HG03521 (cell line): Measurements from ENCODE around the gene BYSL.

ENCODE experiments used
- ATAC-seq: cut with Tn5 transposase; IDR thresholded peaks from one replicate; pipeline ENCODE4 v1.9.1; 2021; ENCODE audit warnings: mild to moderate bottlenecking, moderate library complexity; ENCODE audit not compliant: unreplicated experiment

BYSL gene, protein sequence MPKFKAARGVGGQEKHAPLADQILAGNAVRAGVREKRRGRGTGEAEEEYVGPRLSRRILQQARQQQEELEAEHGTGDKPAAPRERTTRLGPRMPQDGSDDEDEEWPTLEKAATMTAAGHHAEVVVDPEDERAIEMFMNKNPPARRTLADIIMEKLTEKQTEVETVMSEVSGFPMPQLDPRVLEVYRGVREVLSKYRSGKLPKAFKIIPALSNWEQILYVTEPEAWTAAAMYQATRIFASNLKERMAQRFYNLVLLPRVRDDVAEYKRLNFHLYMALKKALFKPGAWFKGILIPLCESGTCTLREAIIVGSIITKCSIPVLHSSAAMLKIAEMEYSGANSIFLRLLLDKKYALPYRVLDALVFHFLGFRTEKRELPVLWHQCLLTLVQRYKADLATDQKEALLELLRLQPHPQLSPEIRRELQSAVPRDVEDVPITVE

DNA sequence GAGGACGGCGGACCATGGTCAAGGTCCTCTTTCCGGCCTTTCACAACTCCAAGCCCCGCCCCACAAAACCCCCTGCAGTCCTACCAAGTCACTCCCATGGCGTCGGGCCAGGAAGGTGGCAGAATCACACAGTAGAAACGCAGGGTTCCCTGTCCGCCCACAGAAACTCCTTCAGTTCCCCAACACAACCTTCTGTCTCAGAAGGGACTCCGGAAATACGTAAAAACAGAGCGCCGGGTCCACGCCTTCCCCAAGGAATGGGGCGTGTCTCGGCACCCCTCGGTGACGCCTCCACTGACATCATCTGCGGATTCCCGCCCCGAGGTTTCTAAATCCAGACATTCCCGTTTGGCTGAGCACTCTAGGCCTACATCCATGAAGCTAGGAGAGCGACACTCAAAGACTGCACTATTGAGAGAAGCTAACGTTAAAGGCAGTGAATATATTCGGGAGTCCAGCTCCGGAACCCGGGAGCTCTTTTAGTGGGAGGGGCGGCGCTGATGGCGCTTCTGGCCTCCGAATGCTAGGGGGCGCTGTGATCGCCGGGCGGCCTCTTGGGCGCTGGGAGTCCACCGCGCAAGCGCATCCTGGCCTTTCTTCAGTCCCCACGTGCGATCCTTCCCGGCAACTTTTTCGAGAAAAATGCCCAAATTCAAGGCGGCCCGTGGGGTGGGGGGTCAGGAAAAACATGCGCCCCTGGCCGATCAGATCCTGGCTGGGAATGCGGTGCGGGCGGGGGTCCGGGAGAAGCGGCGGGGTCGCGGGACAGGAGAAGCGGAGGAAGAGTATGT lies at the start of gene BYSL, which contains the start of gene MED20:
BYSL (plus strand) TSS at position 579 of the 791 bp plus-strand sequence; CDS start at position 643, 64 bp downstream.
MED20 (minus strand) TSS at position 219 of the 791 bp plus-strand sequence; CDS start at position 98, 121 bp downstream.
- peak; percentile 85 for ATAC-seq

DNA sequence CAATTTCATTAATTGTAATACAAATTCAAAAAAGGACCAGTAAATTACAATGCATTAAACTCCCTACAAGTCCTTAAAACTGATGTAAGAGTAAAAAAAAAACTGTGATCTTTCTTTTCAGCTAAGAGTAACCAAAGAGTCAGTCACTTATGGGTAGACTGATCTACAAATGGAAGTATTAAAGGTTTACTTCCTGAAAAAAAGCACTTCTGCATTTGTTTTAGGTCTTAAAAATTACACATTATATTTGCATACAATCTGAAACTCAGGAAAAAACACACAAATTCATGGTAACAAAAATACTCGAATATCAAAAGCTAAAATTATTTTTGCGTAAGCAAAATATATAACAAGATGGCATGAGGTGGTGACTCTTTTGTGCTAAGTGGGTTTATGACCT lies 49.6 kb upstream of the BYSL start:
- ATAC-seq, result no peak

DNA sequence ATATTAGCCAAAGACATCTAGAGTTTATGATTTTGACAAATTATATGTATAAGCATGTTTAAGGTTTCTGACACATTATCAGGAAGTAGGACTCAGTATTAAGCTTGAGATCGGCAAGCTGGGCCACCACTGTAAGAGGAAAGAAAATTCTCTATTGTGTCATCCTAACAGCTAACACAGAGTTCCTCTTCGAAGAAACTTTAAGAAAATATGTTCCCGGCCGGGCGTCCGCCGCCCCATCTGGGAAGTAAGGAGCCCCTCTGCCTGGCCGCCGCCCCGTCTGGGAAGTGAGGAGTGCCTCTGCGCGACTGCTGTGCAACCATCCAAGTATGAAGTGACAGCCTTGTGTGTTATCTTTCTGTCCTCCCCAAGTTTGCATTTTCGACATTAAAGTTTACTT lies 49.2 kb upstream of the BYSL start:
- no peak for ATAC-seq

DNA sequence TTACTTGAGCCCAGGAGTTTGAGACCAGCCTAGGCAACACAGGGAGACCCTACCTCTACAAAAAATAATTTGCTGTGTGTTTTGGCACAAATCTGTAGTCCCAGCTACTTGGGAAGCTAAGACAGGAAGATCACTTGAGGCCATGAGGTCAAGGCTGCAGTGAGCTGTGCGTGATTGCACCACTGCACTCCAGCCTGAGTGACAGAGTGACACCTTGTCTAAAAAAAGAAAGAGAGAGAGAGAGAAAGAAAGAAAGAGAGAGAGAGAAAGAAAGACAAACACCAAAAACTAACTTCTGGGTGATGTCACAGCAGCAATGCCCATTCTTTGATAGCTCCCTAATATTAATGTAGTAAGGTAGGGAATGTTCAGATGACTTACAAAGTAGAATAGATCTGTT lies 46.6 kb upstream of the BYSL start:
- no peak for ATAC-seq

DNA sequence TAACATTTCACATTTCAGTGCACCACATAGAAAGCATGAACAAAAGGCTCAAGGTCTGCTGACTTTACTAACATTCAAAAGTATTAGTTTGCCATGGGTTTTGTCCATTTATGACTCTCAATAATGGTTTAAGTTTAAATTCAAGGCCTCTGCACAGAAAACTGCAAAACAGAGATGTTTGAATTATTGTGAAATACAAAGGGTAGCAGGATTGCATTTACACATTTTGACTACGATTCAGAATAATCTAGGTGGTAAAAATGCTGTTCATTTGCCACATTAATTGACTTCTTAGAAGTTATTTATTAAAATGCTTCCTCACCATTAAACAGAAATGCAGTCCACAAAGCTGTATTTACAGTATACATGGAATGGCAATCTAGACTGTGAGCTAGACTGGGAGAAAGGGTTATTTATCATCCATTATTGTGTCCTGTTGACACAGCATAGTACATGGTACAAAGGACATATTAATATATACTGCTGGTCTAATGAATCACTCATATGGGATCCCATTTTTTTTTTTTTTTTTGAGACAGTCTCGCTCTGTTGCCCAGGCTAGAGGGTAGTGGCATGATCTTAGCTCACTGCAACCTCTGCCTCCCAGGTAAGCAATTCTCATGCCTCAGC lies 44.1 kb upstream of the BYSL start:
- no peak for ATAC-seq

DNA sequence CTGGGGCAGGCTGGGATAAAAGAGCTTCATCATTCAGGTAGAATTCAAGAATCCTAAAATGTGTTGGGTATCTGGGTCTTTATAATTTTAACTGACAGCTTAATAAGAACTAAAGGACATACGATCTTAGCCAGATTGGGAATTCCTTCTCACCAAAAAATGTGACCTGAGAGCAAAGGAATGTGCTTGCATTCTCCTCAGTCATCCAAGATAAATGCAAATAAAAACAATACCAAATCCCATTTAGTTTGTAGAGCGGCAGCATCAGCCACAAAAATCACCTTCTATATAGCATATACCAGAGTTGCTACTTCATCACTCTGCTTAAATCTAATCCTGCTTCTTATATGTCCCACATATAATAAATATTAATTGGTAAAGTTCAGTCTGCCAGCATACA lies 43.1 kb upstream of the BYSL start:
- no peak for ATAC-seq

DNA sequence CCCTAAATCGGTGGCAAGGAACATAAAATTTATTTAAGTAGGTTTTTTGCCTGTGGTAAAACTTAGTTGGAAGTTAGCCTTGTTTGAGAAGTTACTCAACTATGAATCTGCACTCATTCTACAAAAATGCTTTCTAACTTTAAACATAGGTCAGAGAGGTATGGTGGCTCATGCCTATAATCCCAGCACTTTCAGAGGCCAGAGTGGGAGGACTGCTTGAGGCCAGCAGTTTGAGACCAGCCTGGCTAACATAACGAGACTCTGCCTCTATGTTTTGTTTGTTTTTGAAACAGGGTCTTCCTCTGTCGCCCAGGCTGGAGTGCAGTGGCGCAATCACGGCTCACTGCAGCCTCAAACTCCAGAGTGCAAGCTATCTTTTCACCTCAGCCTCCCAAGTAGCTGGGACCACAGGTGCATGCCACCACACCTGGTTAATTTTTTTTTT lies 42.3 kb upstream of the BYSL start:
- no peak for ATAC-seq

DNA sequence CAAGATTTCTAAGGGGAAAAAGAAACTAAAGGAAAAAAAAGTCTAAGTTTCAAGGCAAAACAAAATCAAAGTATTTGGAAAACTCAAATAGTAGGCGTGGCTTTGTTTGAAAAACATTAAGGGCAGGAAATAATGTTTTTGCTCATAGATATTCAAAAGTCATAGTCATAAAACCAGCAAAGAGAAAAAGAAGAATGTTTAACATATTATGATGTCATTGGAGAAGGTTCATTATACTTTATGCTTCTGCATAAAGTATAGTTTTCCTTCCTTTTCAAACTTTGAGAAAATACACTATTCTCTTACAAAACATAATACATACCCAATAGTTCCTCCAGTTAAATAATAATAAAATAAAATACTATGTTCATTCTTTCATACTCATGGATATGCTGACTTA lies 39.8 kb upstream of the BYSL start:
- no peak for ATAC-seq

DNA sequence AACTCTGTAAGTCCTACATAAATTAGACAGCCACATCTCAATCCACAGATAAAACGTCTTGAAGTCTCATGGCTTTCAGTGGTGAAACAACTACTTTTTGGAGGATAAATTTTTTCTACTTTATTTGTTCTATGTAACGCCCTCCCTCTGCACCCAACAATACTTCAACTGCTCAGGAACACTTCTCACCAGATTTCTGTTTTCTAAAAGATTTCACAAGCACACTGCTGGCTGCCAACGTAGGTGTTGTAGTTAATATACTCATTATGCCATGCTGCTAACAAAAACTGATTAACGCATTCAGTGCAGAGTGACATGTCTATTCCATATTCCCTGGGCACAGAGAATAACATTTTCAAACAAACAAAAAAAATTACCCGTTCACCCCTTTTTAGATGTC lies 36.3 kb upstream of the BYSL start:
- no peak for ATAC-seq

DNA sequence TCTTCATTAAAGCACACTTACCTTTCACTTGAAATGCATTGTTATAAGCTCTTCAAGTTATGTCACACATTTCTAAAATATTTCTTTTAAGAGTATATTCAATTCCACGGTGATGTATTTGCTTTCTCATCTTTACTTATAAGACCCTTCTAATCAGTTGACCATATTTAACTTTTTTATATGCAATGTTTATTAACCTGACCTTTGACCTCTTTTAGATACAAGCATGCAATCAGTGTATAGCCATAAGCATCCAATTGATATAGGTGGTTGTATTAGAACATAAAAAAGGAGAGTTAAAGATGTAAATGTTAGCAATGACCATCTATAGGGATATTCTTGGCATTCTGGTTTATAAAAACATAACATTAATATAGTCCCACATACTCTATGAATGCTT lies 35.4 kb upstream of the BYSL start:
- no peak for ATAC-seq

DNA sequence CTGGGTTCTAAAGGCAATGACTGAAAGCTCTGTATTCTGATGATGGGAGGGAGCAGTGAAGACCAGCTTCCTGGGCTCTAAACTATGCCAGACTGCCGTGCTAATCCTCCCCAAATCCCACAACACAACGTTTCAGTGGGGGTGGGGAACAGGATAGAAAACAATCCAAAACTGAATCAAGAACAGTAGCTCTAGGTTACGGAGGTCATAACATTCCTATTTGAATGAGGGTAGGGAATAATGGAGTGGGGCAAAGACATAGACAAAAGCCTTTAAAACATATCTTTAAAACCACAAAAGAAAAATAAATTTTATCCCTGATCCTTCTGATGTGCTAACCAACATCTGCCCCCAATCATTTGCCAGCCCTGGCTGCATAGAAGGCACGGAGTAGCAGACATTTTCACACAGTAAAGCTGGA lies 34.0 kb upstream of the BYSL start:
- no peak for ATAC-seq

DNA sequence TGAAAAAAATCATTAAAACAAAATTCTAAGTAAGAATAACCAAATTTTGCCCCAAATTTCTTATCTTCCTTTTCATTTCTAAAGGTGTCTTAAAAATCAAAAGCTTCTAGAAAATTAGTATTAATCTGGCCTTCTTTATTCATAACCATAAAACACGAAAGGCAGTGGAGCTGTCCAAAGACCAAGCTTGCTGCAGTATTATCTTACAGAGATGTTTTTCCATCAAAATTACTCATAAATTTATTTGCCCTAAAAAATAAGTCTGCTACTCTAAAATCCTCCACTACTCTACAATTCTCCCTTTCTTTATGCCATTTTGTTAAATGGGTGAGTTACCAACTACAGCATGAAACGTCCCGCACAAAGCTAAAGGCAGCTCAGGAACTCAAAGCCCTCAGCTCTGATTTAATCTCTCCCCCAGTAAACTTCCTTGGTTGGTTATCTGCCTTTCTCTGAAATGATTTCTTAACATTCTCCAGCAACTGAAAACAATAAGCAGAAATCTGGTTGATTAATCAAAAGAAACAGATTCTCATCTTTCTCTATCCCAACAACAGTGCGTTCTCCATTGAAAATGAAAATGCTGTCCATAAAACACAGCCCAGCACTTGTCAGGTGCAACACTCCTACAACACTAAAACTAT lies 28.3 kb upstream of the BYSL start:
- no peak for ATAC-seq

DNA sequence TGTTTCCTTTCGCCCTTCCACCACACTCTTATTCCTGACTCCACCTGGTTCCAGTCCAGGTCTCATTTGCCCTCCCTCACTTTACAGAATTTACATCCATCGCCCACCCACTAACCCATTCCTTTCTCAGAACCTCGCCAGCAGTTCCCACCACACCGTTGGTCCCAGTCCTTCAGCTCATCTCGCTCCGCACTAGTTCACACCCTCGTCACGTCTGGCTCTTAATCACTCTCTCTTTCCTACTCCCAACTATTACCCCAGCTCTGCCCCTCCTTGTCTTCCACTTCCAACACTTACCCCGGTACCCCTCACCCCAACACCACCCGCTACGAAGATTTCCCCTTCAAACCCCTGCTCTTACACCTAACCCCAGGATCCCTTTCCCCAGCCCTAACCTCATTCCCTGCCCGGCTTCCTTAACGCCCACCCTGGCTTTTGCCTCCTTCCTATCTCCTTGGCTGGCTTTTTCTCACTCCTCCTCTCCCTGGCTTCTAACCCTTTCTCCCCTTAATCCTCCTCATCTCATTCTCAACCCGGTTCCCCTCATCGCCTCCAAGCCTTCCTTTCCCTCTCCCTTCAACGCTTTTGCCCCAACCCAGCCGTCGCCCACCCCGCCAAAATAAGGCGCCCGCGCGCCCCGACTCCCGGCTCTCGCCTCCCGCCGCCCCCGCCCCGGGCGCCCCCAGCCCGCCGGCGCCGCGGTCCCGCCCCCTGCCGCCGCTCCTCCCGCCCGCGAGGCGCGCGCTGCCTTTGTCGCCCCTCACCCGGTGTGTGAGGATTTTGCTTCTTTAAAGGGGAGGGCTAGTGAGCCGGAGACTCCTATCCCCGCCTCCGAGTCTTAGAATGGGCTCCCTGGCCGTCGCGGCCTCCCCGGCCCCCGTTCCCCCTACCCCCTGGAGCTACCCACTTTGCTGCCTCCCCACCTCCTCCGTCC lies 26.7 kb upstream of the BYSL start:
- ATAC-seq, result peak; percentile 28

DNA sequence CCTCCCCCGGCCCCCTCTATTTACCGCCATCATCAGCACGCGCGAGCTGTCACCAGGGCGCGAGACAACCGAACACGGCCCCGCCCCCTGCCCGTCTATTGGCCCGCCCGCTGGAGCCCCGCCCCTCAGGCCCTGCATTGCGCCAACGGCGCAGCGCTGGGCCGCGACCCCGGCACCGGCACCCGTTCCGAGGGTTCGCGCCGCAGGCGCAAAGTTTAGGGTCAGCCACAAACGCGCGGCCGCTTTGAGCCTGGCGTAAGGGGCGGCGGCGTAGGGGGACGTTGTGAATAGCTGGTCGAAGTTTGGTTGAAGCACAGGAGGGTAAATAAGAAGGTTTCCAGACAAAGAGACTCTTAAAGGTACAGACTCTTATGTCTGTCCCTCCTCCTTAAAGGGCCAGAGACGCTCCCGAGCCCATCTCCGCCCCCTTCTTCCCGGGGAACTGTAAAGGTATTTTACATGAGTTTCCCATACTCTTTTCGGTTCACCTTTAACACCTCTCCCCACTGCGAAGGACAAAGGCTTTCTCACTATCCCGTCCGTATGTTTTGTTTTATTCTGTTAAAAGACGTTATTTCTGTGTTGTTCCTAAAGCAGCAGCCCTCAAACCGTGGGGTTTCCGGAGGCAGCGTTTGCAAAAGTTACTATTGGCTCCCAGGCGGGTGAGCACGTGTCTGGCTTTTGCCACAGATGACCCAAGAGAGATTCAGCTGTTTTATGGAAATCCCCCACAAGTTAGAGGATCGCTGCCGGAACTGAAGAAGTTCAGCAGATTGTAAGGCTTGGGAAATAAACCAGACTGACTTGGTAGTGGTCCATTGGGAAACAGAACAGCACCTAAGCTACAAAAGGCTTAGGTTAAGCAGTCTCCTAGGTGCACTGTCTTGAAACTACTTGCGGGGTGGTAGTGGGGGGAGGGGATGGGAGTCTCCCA lies 25.7 kb upstream of the BYSL start, which contains the start of gene USP49:
USP49 (minus strand) TSS at position 76 of the 934 bp plus-strand sequence. CDS start 88,392 bp downstream, outside the sequence.
- peak; percentile 78 for ATAC-seq

DNA sequence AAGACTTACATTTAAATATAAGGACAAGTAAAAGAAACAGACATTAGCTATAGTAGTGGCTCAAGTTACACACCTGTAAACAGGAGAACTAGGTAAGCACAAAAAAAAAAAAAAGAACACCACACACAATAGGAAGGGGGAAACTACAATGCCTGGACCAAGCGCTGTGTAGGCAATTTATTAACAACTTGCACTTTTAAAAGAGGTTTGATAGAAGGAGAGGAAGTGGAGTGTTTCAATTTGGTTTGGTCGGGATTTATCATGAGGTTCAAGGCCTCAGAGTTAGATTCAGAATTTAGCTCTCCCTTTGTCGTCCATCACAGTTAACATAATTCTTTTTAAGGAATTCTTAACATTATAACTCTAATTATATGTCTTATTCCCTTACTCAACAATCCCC lies 25.0 kb upstream of the BYSL start:
- no peak for ATAC-seq

DNA sequence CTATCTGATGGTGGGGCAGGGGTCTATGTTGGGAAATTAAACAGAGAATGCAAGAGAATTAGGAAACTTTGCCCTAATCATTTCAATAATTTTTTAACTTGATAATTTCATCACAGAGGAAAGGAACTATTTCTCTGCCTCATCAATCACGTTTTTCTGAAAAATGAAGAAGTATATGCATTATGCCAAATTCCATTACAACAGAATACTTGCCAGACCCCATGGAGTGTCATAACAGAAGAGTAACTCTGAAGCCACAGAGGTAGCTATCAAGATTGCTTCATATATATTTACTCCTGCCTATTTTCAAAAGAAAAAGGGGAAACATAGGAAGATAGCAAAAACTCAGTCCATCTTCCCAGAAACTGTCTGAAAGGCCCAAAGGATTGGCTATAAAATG lies 20.4 kb upstream of the BYSL start:
- no peak for ATAC-seq

DNA sequence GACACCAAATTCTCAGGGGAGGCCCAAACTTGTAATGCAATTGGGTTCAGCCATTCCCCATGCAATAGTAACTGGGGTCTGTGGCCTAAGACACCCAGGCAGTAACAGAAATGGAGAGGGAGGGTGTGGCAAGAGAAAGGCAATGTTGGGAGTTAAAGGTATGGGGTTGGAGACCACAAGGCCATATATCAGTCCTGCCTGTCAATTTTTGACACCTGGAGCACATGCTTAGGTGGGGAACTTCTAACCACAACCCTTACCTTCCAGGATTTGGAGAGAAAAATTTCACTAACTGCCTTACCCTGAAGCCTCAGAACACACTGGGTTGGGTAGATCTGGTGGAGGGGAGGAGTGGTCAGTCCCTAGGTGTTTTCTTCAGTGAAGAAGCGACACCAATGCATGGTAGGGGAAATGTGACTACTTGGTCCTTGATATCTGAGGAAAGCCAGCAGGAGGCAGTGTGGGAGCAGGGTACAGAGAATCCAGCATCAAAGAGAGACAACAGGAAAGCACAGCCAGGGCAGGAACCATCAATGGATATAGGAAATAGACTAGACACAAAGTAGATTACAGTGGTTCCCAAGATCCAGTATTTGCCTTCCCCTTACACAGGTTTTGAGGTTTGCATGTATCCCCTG lies 19.3 kb upstream of the BYSL start:
- no peak for ATAC-seq

DNA sequence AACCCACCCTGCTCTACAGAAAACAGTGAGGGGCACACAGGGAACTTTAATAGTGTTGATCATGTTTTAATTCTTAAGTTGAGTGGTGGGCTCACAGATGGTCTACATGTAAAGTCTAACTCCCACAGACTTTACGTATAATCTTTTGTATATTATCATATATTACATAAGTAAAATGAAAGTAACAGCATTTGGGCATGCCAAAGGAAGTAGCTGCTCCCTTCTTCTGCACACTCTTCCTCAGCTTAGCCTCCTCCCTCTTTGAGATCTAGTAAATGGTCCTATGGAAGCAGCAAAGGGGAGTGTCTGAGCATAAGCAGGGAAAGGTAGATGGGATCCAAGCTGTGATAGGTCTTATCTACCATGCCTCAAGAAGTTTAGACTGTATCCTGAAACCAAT lies 11.6 kb upstream of the BYSL start:
- no peak for ATAC-seq
